H1 (cell line): ENCODE data around the gene PDE8A. TPM values are rescaled to one million over a fixed set of nuclear protein-coding genes. Genes with fewer than 3 reads are reported as not detected.

Experiments
- CTCF ChIA-PET: fragments of 300-600 bp; sonication (Branson Sonifier 250); formaldehyde crosslinking; loops from one replicate; lab custom pipeline; 2021; ENCODE audit not compliant: partially characterized antibody; lab: Charles Lee
- POLR2A ChIA-PET: fragments of 300-600 bp; sonication (Branson Sonifier 250); formaldehyde crosslinking; loops from one replicate; lab custom pipeline; 2021; ENCODE audit warnings: inconsistent platforms; ENCODE audit not compliant: partially characterized antibody; lab: Charles Lee
- DNase-seq, 2 experiments: peaks; one replicate each; pipeline versions ENCODE4 v3.0.0 to v3.0.0-alpha.2; 2010 to 2022; ENCODE audit warnings: low spot score in 2 of 2, low read depth in 1 of 2, mixed read lengths in 1 of 2
- FAIRE-seq: peaks from 2 replicates; lab custom pipeline; 2011; peaks lifted over from hg19 to GRCh38; lab: Jason Lieb, UNC
- H2AFZ ChIP-seq: 2 replicates; pipeline ENCODE4 v1.8.1; 2012; ENCODE audit warnings: low read length, inconsistent platforms
- H2AK5ac ChIP-seq: 2 replicates; pipeline ENCODE4 v1.6.1; 2013; ENCODE audit warnings: low read depth, low read length
- H2BK120ac ChIP-seq: replicated peaks from 2 replicates; pipeline ENCODE3; 2013; ENCODE audit warnings: low read depth, low read length, inconsistent platforms
- H2BK12ac ChIP-seq: 2 replicates; pipeline ENCODE4 v1.6.1; 2013; ENCODE audit warnings: low read depth, low read length
- H2BK15ac ChIP-seq: 2 replicates; pipeline ENCODE4 v1.6.1; 2013; ENCODE audit warnings: low read length
- H2BK20ac ChIP-seq: 2 replicates; pipeline ENCODE4 v1.6.1; 2013; ENCODE audit warnings: low read length
- H2BK5ac ChIP-seq: 2 replicates; pipeline ENCODE4 v1.6.1; 2013; ENCODE audit warnings: low read depth, low read length
- H3K14ac ChIP-seq: 2 replicates; pipeline ENCODE4 v1.6.1; 2013; ENCODE audit warnings: inconsistent platforms; ENCODE audit not compliant: insufficient read length
- H3K18ac ChIP-seq: 2 replicates; pipeline ENCODE4 v1.6.1; 2013; ENCODE audit warnings: low read length; ENCODE audit errors: extremely low read depth
- H3K23ac ChIP-seq: 2 replicates; pipeline ENCODE4 v1.6.1; 2013; ENCODE audit warnings: inconsistent platforms; ENCODE audit not compliant: insufficient read length
- H3K23me2 ChIP-seq: 2 replicates; pipeline ENCODE4 v1.6.1; 2013; ENCODE audit warnings: low read depth, low read length
- H3K27ac ChIP-seq: 2 replicates; pipeline ENCODE4 v1.6.1; 2011; ENCODE audit warnings: low read depth, low read length, inconsistent platforms
- H3K27me3 ChIP-seq, 4 experiments: replicated peaks in 1 of 4; 1 replicate in 1 of 4; 2 replicates in 3 of 4; pipeline versions ENCODE4 v1.6.1 to v1.8.1; 2011 to 2013; ENCODE audit warnings: low read length in 3 of 4, mild to moderate bottlenecking in 3 of 4, inconsistent platforms in 2 of 4, mixed read lengths in 2 of 4, moderate library complexity in 1 of 4; ENCODE audit not compliant: control insufficient read depth in 3 of 4, insufficient read depth in 3 of 4; ENCODE audit errors: extremely low read depth in 1 of 4
- H3K36me3 ChIP-seq, 4 experiments: 2 replicates each; pipeline versions ENCODE4 v1.6.1 to v1.8.1; 2011 to 2013; ENCODE audit warnings: mild to moderate bottlenecking in 4 of 4, low read length in 3 of 4, moderate library complexity in 2 of 4, control low read depth in 1 of 4, inconsistent platforms in 1 of 4; ENCODE audit not compliant: insufficient read depth in 4 of 4, control insufficient read depth in 2 of 4
- H3K4ac ChIP-seq: replicated peaks from 2 replicates; pipeline ENCODE3; 2013; ENCODE audit warnings: low read length, low read depth, mixed read lengths, inconsistent platforms; ENCODE audit not compliant: insufficient read length
- H3K4me1 ChIP-seq, 4 experiments: replicated peaks in 1 of 4; 1 replicate in 1 of 4; 2 replicates in 3 of 4; pipeline versions ENCODE4 v1.6.1 to v1.8.1; 2011 to 2013; ENCODE audit warnings: low read length in 3 of 4, inconsistent platforms in 2 of 4, mixed read lengths in 1 of 4; ENCODE audit not compliant: insufficient read depth in 4 of 4, control insufficient read depth in 3 of 4
- H3K4me2 ChIP-seq, 2 experiments: 2 replicates each; pipeline versions ENCODE4 v1.6.1 to v1.8.1; 2011 to 2013; ENCODE audit warnings: low read depth in 2 of 2, low read length in 2 of 2, control low read depth in 1 of 2, inconsistent platforms in 1 of 2, mild to moderate bottlenecking in 1 of 2; ENCODE audit not compliant: insufficient read depth in 1 of 2
- H3K4me3 ChIP-seq, 4 experiments: fragments of 200-600, 300-600 bp in 1 of 4; sonication (generic), shearing (Covaris generic), sonication (Bioruptor Twin) in 1 of 4; 2 replicates each; pipeline versions ENCODE4 v1.5.1 to v1.8.1; 2011 to 2016; ENCODE audit warnings: low read length in 4 of 4, low read depth in 3 of 4, control low read depth in 2 of 4, inconsistent platforms in 2 of 4, mild to moderate bottlenecking in 2 of 4, mixed read lengths in 1 of 4, moderate library complexity in 1 of 4; ENCODE audit not compliant: insufficient read depth in 2 of 4; ENCODE audit errors: extremely low read depth in 1 of 4
- H3K56ac ChIP-seq: replicated peaks from 2 replicates; pipeline ENCODE3; 2013; ENCODE audit warnings: low read depth, mild to moderate bottlenecking, mixed read lengths, low read length, inconsistent platforms; ENCODE audit not compliant: insufficient read length
- H3K79me1 ChIP-seq: 2 replicates; pipeline ENCODE4 v1.6.1; 2013; ENCODE audit warnings: low read depth, low read length, control low read depth
- H3K79me2 ChIP-seq, 2 experiments: 2 replicates each; pipeline versions ENCODE4 v1.6.1 to v1.8.1; 2012 to 2013; ENCODE audit warnings: low read length in 2 of 2, mild to moderate bottlenecking in 2 of 2, inconsistent platforms in 1 of 2; ENCODE audit not compliant: insufficient read depth in 2 of 2, control insufficient read depth in 1 of 2
- H3K9ac ChIP-seq, 4 experiments: replicated peaks in 1 of 4; 1 replicate in 1 of 4; 2 replicates in 3 of 4; pipeline versions ENCODE4 v1.6.1 to v1.8.1; 2011 to 2013; ENCODE audit warnings: low read depth in 3 of 4, low read length in 3 of 4, control low read depth in 2 of 4, mild to moderate bottlenecking in 2 of 4, moderate library complexity in 2 of 4, inconsistent platforms in 1 of 4; ENCODE audit errors: extremely low read depth in 1 of 4
- H3K9me3 ChIP-seq, 2 experiments: 2 replicates each; pipeline versions ENCODE4 v1.6.1 to v1.8.1; 2012 to 2013; ENCODE audit warnings: mild to moderate bottlenecking in 2 of 2, moderate library complexity in 2 of 2, control low read depth in 1 of 2, inconsistent platforms in 1 of 2, low read depth in 1 of 2, low read length in 1 of 2, mixed read lengths in 1 of 2; ENCODE audit not compliant: insufficient read depth in 2 of 2
- H4K20me1 ChIP-seq, 2 experiments: replicated peaks in 1 of 2; 2 replicates each; pipeline versions ENCODE3 to v1.8.1; 2011 to 2013; ENCODE audit warnings: inconsistent platforms in 2 of 2, low read length in 2 of 2, mild to moderate bottlenecking in 1 of 2; ENCODE audit not compliant: insufficient read depth in 2 of 2, control insufficient read depth in 1 of 2
- H4K5ac ChIP-seq: 2 replicates; pipeline ENCODE4 v1.6.1; 2013; ENCODE audit warnings: low read length, low read depth, mixed read lengths, inconsistent platforms; ENCODE audit not compliant: insufficient read length
- H4K8ac ChIP-seq: 2 replicates; pipeline ENCODE4 v1.8.0; 2013; ENCODE audit warnings: mild to moderate bottlenecking, moderate library complexity, low read length, inconsistent platforms; ENCODE audit not compliant: insufficient read depth; ENCODE audit errors: extremely low read depth
- H4K91ac ChIP-seq: replicated peaks from 2 replicates; pipeline ENCODE3; 2013; ENCODE audit warnings: low read length, mixed read lengths, inconsistent platforms; ENCODE audit not compliant: insufficient read length
- BACH1 ChIP-seq: IDR thresholded peaks from 2 replicates; pipeline ENCODE4 v1.6.1; 2012; ENCODE audit warnings: low read length, improper control_type of control experiment
- FOSL1 ChIP-seq: IDR thresholded peaks from 2 replicates; pipeline ENCODE4 v1.6.1; 2011; ENCODE audit warnings: mild to moderate bottlenecking, low read depth, low read length, moderate library complexity; ENCODE audit not compliant: insufficient read depth
- GTF2F1 ChIP-seq: IDR thresholded peaks from 2 replicates; pipeline ENCODE4 v1.6.1; 2012; ENCODE audit warnings: low read depth, low read length, improper control_type of control experiment, borderline replicate concordance
- HDAC6 ChIP-seq: IDR thresholded peaks from one replicate; pipeline ENCODE4 v1.7.1; 2012; ENCODE audit warnings: low read depth, mild to moderate bottlenecking, inconsistent platforms, low read length, moderate library complexity
- MAFK ChIP-seq: IDR thresholded peaks from 2 replicates; pipeline ENCODE4 v1.6.1; 2012; ENCODE audit warnings: low read depth, mild to moderate bottlenecking, improper control_type of control experiment, low read length
- WGBS, 2 experiments: shearing (Covaris generic) in 1 of 2; methylation state at CpG; one replicate each; pipeline versions ENCODE4 v1.1.6 to v1.1.7; 2013 to 2015; ENCODE audit warnings: low lambda C conversion rate in 2 of 2, mixed read lengths in 2 of 2, inconsistent platforms in 1 of 2, low coverage in 1 of 2, missing lambda C conversion rate in 1 of 2; ENCODE audit not compliant: insufficient replicate concordance in 2 of 2, insufficient coverage in 1 of 2, insufficient read length in 1 of 2; ENCODE audit errors: extremely low coverage in 1 of 2, missing lambda C conversion rate in 1 of 2; 5-methylcytosine and 5-hydroxymethylcytosine counted together
- polyA plus RNA-seq, 7 experiments: library from polyadenylated mRNA; depleted of rRNA in 3 of 7; stranded (reverse) in 5 of 7; unstranded in 2 of 7; fragments of >200 nt in 5 of 7; fragments of 200-250 nt in 2 of 7; gene quantifications; 1 replicate in 5 of 7; 2 replicates in 1 of 7; 4 replicates in 1 of 7; pipeline versions ENCODE4 v1.2.1 to v1.2.3, GENCODE V29; 2011 to 2013; ENCODE audit warnings: missing spikeins in 2 of 7, mixed read lengths in 2 of 7
- total RNA-seq: library from RNA; stranded (reverse); fragmentation: NEBNext Ultra II Directional; extraction: Animal tissue kit (Norgen Biotek cat#: 25700); gene quantifications from 2 replicates; pipeline ENCODE4 v1.2.1, GENCODE V29; 2021
- TF ChIP-seq, protein P1 (sequence below), 3 experiments: IDR thresholded peaks; 1 replicate in 2 of 3; 2 replicates in 1 of 3; pipeline versions ENCODE4 v1.5.1 to v1.6.1; 2011; ENCODE audit warnings: low read length in 3 of 3, mild to moderate bottlenecking in 3 of 3, inconsistent platforms in 2 of 3, low read depth in 1 of 3, moderate library complexity in 1 of 3; ENCODE audit not compliant: insufficient read depth in 1 of 3; ENCODE audit errors: control extremely low read depth in 1 of 3

Gene PDE8A
- total and polyA plus RNA-seq, 2 of the 8 experiments (the other 6 are each of a cell fraction or from before 2014, with no cell fraction given) = 6.9 to 7.8 TPM

DNA sequence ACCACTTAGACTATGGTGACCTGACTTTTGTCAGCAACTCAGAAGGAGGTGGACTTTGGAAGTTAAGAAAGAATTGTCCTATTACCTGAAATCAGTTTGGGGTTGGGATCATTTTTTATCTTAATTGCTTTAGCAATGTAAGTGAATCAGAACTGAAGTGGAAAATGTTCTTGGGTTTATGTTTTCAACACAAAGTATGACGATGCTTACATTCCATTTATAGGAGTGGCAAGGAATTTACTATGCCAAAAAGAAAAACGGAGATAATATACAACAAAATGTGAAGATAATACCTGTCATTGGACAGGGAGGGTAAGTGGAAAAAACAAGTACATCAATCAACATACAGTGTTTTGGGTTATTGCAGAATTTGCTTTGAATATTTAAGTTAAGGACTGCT is 116.1 kb downstream of the PDE8A start:
- Histone ChIP-seq H3K4me3 (no peak overlapping the region), H3K23me2 (no peaks in the 10 kb centered on the region), H3K14ac (no peak overlapping the region), H4K5ac (no peak overlapping the region), H2AFZ (no peak overlapping the region), H3K27ac (no peak overlapping the region), H3K23ac (no peak overlapping the region), H3K18ac (no peak overlapping the region), H3K4me1 (no peaks in the 10 kb centered on the region), H2BK15ac (no peak overlapping the region), H2BK12ac (no peak overlapping the region), H4K20me1 (no peaks in the 10 kb centered on the region), H3K79me2 (no peaks in the 10 kb centered on the region), H3K9me3 (no peaks in the 10 kb centered on the region), H3K27me3 (no peaks in the 10 kb centered on the region), H2BK120ac (no peak overlapping the region), H3K4ac (no peak overlapping the region), H4K8ac (no peak overlapping the region), H3K4me2 (no peak overlapping the region), H3K9ac (no peak overlapping the region), H3K36me3 (no peaks in the 10 kb centered on the region), H2AK5ac (no peak overlapping the region), H2BK20ac (no peak overlapping the region), H3K79me1 (peaks cover 2% of the 10 kb centered on the region; the same call in 1 of the 2 replicates), H3K56ac (no peak overlapping the region), H4K91ac (no peak overlapping the region), H2BK5ac (no peak overlapping the region)
- no peak for TF ChIP-seq GTF2F1
- no peak for TF ChIP-seq HDAC6
- TF ChIP-seq BACH1 = no peak
- TF ChIP-seq MAFK = no peak
- TF ChIP-seq, protein P1, sequence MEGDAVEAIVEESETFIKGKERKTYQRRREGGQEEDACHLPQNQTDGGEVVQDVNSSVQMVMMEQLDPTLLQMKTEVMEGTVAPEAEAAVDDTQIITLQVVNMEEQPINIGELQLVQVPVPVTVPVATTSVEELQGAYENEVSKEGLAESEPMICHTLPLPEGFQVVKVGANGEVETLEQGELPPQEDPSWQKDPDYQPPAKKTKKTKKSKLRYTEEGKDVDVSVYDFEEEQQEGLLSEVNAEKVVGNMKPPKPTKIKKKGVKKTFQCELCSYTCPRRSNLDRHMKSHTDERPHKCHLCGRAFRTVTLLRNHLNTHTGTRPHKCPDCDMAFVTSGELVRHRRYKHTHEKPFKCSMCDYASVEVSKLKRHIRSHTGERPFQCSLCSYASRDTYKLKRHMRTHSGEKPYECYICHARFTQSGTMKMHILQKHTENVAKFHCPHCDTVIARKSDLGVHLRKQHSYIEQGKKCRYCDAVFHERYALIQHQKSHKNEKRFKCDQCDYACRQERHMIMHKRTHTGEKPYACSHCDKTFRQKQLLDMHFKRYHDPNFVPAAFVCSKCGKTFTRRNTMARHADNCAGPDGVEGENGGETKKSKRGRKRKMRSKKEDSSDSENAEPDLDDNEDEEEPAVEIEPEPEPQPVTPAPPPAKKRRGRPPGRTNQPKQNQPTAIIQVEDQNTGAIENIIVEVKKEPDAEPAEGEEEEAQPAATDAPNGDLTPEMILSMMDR (IDR thresholded peaks at IDR 0.05; ENCODE audit: control extremely low read depth in 1 of 3, insufficient read depth in 1 of 3, low read depth in 1 of 3, low read length in 3 of 3) = no peak
- no peak for TF ChIP-seq FOSL1
- WGBS, 2 experiments = 86% methylated on average over 2 of the region's 2 CpGs; no CpG with 5 or more reads in 1 of the 2 experiments
- FAIRE-seq (no peak), DNase-seq (no peak)
- ChIA-PET POLR2A (no interaction called here), CTCF (no interaction called here)
